ENCODE results near the gene MFNG. TPM values are rescaled to one million over a fixed set of nuclear protein-coding genes. Genes with fewer than 3 reads are reported as not detected.

The MFNG gene
- total RNA-seq, 3 donors from 2014 or later (not counting 1 experiment from before 2014, with no cell fraction given) = 75.3 to 111 (median 110) TPM

- Mint-ChIP-seq H3K27ac (peak overlapping the region in 1 of 2 donors; percentile 56), H3K27me3 (ENCODE audit: low read depth in 2 of 2) (peaks cover 0 to 5% of the 10 kb centered on the region in 2 donors), H3K9me3 (no peaks in the 10 kb centered on the region), H3K36me3 (no peaks in the 10 kb centered on the region), H3K4me1 (peaks cover 19 to 32% of the 10 kb centered on the region in 2 donors), H3K4me3 (no peak overlapping the region)
- intact Hi-C loops (cut with micrococcal nuclease) = loop anchor here (10.0 kb wide), 1 partner anchor 178 kb away; no protein-coding TSS in a partner anchor
- no peaks in the 10 kb centered on the region for H3K9me3 ChIP-seq (ENCODE audit: control insufficient read depth, insufficient read depth, low read length)
- no peak overlapping the region for H3K4me3 ChIP-seq (ENCODE audit: low read length)
- H3K4me1 ChIP-seq (ENCODE audit: control insufficient read depth, insufficient read depth, low read length) = peaks cover 21% of the 10 kb centered on the region
- no peaks in the 10 kb centered on the region for H3K27me3 ChIP-seq (ENCODE audit: control insufficient read depth, insufficient read depth, low read length)
- no peaks in the 10 kb centered on the region for H3K36me3 ChIP-seq (ENCODE audit: control insufficient read depth, insufficient read depth, low read length)
- H3K27ac ChIP-seq (ENCODE audit: low read length) = no peak overlapping the region
- WGBS (ENCODE audit: insufficient coverage) = 78% methylated on average over 23 of the region's 24 CpGs
- TF ChIP-seq, protein P1, sequence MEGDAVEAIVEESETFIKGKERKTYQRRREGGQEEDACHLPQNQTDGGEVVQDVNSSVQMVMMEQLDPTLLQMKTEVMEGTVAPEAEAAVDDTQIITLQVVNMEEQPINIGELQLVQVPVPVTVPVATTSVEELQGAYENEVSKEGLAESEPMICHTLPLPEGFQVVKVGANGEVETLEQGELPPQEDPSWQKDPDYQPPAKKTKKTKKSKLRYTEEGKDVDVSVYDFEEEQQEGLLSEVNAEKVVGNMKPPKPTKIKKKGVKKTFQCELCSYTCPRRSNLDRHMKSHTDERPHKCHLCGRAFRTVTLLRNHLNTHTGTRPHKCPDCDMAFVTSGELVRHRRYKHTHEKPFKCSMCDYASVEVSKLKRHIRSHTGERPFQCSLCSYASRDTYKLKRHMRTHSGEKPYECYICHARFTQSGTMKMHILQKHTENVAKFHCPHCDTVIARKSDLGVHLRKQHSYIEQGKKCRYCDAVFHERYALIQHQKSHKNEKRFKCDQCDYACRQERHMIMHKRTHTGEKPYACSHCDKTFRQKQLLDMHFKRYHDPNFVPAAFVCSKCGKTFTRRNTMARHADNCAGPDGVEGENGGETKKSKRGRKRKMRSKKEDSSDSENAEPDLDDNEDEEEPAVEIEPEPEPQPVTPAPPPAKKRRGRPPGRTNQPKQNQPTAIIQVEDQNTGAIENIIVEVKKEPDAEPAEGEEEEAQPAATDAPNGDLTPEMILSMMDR (IDR thresholded peaks at IDR 0.05) = peak; percentile 39
- ATAC-seq (peak; percentile 62 to 88 (median 80)), DNase-seq (peak; percentile 26 to 76)
Measured at GRCh38 chr22:37492428-37493344, 6.5 kb upstream of the MFNG start.

GRCh38 chr22:37491559-37492427 lies 5.6 kb upstream of the MFNG start:
- intact Hi-C loops (cut with micrococcal nuclease) = loop anchor here (10.0 kb wide), 1 partner anchor 177 kb away; no protein-coding TSS in a partner anchor
- H3K36me3 Mint-ChIP-seq = no peaks in the 10 kb centered on the region
- H3K4me1 ChIP-seq (ENCODE audit: control insufficient read depth, insufficient read depth, low read length) = peaks cover 30% of the 10 kb centered on the region

GRCh38 chr22:37491106-37491505 lies 4.9 kb upstream of the MFNG start:
- Histone ChIP-seq H3K27me3 (ENCODE audit: control insufficient read depth, insufficient read depth, low read length) (no peaks in the 10 kb centered on the region), H3K9me3 (ENCODE audit: control insufficient read depth, insufficient read depth, low read length) (no peaks in the 10 kb centered on the region), H3K4me3 (ENCODE audit: low read length) (no peak overlapping the region), H3K27ac (ENCODE audit: low read length) (no peak overlapping the region), H3K36me3 (ENCODE audit: control insufficient read depth, insufficient read depth, low read length) (no peaks in the 10 kb centered on the region), H3K4me1 (ENCODE audit: control insufficient read depth, insufficient read depth, low read length) (peaks cover 35% of the 10 kb centered on the region)
- H3K9me3 Mint-ChIP-seq = no peaks in the 10 kb centered on the region
- no peak overlapping the region for H3K27ac Mint-ChIP-seq
- intact Hi-C loops (cut with micrococcal nuclease) = loop anchor here (10.0 kb wide), 1 partner anchor 176 kb away; no protein-coding TSS in a partner anchor
- peaks cover 0 to 4% of the 10 kb centered on the region in 2 donors for H3K27me3 Mint-ChIP-seq (ENCODE audit: low read depth in 2 of 2)
- ATAC-seq = no peak
- H3K4me3 Mint-ChIP-seq = no peak overlapping the region
- TF ChIP-seq, protein P1 (IDR thresholded peaks at IDR 0.05) = no peak
- H3K4me1 Mint-ChIP-seq = peaks cover 33 to 46% of the 10 kb centered on the region in 2 donors
- DNase-seq = no peak
- no peaks in the 10 kb centered on the region for H3K36me3 Mint-ChIP-seq
- WGBS (ENCODE audit: insufficient coverage) = 93% methylated on average over 16 of the region's 16 CpGs

More at GRCh38 chr22:37491559-37492427, 5.6 kb upstream of the MFNG start:
- H3K4me3 ChIP-seq (ENCODE audit: low read length) = no peak overlapping the region
- peaks cover 28 to 40% of the 10 kb centered on the region in 2 donors for H3K4me1 Mint-ChIP-seq
- no peak overlapping the region for H3K27ac ChIP-seq (ENCODE audit: low read length)
- no peaks in the 10 kb centered on the region for H3K36me3 ChIP-seq (ENCODE audit: control insufficient read depth, insufficient read depth, low read length)
- DNase-seq (no peak), ATAC-seq (no peak)
- no peaks in the 10 kb centered on the region for H3K27me3 ChIP-seq (ENCODE audit: control insufficient read depth, insufficient read depth, low read length)
- TF ChIP-seq, protein P1 (IDR thresholded peaks at IDR 0.05) = no peak
- no peaks in the 10 kb centered on the region for H3K9me3 Mint-ChIP-seq
- 90% methylated on average over 17 of the region's 22 CpGs for WGBS (ENCODE audit: insufficient coverage)
- H3K9me3 ChIP-seq (ENCODE audit: control insufficient read depth, insufficient read depth, low read length) = no peaks in the 10 kb centered on the region
- H3K4me3 Mint-ChIP-seq = no peak overlapping the region
- no peak overlapping the region for H3K27ac Mint-ChIP-seq
- peaks cover 0 to 5% of the 10 kb centered on the region in 2 donors for H3K27me3 Mint-ChIP-seq (ENCODE audit: low read depth in 2 of 2)
